Kidney tubule cell (primary cell): ENCODE data around the gene DCLRE1B.

Source experiments
- DNase-seq: peaks from one replicate; pipeline ENCODE4 v3.0.0-alpha.2; 2018; ENCODE audit warnings: low spot score

The DCLRE1B gene

GRCh38 chr1:113904674-113905434 is at the start of gene DCLRE1B, which contains the start of gene AP4B1:
DCLRE1B (plus strand) TSS chr1:113905326; CDS start chr1:113905587, 261 bp downstream.
AP4B1 (minus strand) TSS chr1:113904799; CDS start chr1:113904717, 82 bp downstream.
- DNase-seq: peak; percentile 100

- no peak for DNase-seq
These were observed 49.3 kb upstream of the DCLRE1B start for GRCh38 chr1:113855630-113856400.

- DNase-seq: no peak
These were observed 48.7 kb upstream of the DCLRE1B start for GRCh38 chr1:113856401-113856790.

- no peak for DNase-seq
These were observed 47.4 kb upstream of the DCLRE1B start for GRCh38 chr1:113857776-113858175.

GRCh38 chr1:113858418-113858817 is 46.7 kb upstream of the DCLRE1B start:
- DNase-seq: no peak

- DNase-seq: no peak
These were observed 46.1 kb upstream of the DCLRE1B start for GRCh38 chr1:113858982-113859381.

GRCh38 chr1:113859478-113860175 is 45.5 kb upstream of the DCLRE1B start:
- no peak for DNase-seq

GRCh38 chr1:113860891-113861290 is 44.2 kb upstream of the DCLRE1B start:
- DNase-seq: peak; percentile 61

- no peak for DNase-seq
These were observed 43.5 kb upstream of the DCLRE1B start for GRCh38 chr1:113861641-113862040.

- peak; percentile 71 for DNase-seq
These were observed 36.6 kb upstream of the DCLRE1B start for GRCh38 chr1:113868387-113869083.

GRCh38 chr1:113870778-113871177 is 34.3 kb upstream of the DCLRE1B start:
- DNase-seq: no peak

- DNase-seq: peak; percentile 84
These were observed 33.5 kb upstream of the DCLRE1B start, which contains the start of gene PTPN22 for GRCh38 chr1:113871597-113872113. PTPN22 (minus strand) TSS chr1:113871712.

- DNase-seq: no peak
These were observed 32.7 kb upstream of the DCLRE1B start for GRCh38 chr1:113872219-113872935.

- peak; percentile 82 for DNase-seq
These were observed 30.9 kb upstream of the DCLRE1B start for GRCh38 chr1:113874012-113874879.

- DNase-seq: peak; percentile 80
These were observed 29.4 kb upstream of the DCLRE1B start for GRCh38 chr1:113875714-113876113.

GRCh38 chr1:113876176-113876575 is 28.9 kb upstream of the DCLRE1B start:
- no peak for DNase-seq

- DNase-seq: no peak
These were observed 25.4 kb upstream of the DCLRE1B start for GRCh38 chr1:113879739-113880038.

- no peak for DNase-seq
These were observed 23.5 kb upstream of the DCLRE1B start for GRCh38 chr1:113881661-113882060.

- no peak for DNase-seq
These were observed 18.4 kb upstream of the DCLRE1B start for GRCh38 chr1:113886417-113887401.
